Fibroblast of villous mesenchyme (primary cell): ENCODE measurements around the gene NIPSNAP2. TPM values are rescaled to one million over a fixed set of nuclear protein-coding genes. Genes with fewer than 3 reads are reported as not detected.

Source experiments
- DNase-seq: peaks from one replicate; pipeline ENCODE4 v3.0.0-alpha.2; 2010; ENCODE audit warnings: low read depth
- H3K4me3 ChIP-seq: 2 replicates; pipeline ENCODE4 v1.5.1; 2011; ENCODE audit warnings: low read depth, mild to moderate bottlenecking, low read length
- total RNA-seq: library from RNA; depleted of rRNA; stranded (reverse); fragments of >200 nt; gene quantifications from 2 replicates; pipeline ENCODE4 v1.2.3, GENCODE V29; 2012
- TF ChIP-seq, protein P1 (sequence below): IDR thresholded peaks from 2 replicates; pipeline ENCODE4 v1.5.1; 2012; ENCODE audit warnings: low read depth, mild to moderate bottlenecking, low read length; ENCODE audit not compliant: insufficient read depth

The NIPSNAP2 gene
- total RNA-seq: 39.7 and 53.1 TPM in 2 replicates

DNA sequence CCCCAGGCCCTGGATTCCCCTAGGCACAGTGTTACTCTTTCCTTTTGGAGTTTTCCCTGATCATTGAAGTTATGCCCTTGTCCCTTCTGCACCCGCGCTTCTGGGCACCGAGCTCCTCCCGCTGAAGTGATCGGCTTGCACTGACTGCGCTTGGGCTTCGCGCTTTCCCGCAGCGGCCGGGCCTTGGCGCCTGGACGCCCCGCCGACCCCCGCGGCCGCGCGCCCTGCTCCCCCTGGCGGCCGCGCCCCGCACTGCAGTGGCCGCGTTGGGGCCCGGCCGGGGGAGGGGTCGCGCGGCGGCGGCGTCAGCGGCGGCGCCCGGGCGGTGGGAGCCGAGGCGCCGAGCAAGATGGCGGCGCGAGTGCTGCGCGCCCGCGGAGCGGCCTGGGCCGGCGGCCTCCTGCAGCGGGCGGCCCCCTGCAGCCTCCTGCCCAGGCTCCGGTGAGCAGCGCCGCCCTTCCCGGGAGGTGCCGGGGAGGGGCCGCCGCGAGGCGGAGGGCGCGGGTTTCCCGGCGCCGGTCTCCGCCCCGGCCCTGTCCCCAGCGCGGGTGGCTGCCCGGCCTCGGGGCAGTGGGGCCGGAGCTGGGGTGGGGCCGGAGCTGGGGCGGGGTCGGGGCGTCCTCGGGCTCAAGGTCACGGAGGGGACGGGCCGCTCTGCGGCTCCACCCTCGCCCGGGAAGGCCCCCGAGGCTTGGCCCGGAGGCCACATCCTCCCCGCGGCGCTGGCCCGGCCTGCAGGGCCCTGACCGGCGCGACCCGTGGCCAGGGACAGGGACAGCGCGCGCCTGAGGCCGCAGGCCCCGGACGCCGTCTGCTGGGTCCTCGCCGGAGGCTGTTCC, at the start of gene NIPSNAP2:
Gene NIPSNAP2, plus strand, starts transcription at position 325 of the 839 bp plus-strand sequence. Its CDS starts 25 bp downstream, at position 350.
- peak; percentile 59 for DNase-seq
- peak within 1 kb of the TSS; percentile 62 for H3K4me3 ChIP-seq
- TF ChIP-seq, protein P1, sequence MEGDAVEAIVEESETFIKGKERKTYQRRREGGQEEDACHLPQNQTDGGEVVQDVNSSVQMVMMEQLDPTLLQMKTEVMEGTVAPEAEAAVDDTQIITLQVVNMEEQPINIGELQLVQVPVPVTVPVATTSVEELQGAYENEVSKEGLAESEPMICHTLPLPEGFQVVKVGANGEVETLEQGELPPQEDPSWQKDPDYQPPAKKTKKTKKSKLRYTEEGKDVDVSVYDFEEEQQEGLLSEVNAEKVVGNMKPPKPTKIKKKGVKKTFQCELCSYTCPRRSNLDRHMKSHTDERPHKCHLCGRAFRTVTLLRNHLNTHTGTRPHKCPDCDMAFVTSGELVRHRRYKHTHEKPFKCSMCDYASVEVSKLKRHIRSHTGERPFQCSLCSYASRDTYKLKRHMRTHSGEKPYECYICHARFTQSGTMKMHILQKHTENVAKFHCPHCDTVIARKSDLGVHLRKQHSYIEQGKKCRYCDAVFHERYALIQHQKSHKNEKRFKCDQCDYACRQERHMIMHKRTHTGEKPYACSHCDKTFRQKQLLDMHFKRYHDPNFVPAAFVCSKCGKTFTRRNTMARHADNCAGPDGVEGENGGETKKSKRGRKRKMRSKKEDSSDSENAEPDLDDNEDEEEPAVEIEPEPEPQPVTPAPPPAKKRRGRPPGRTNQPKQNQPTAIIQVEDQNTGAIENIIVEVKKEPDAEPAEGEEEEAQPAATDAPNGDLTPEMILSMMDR: peak; percentile 33

DNA sequence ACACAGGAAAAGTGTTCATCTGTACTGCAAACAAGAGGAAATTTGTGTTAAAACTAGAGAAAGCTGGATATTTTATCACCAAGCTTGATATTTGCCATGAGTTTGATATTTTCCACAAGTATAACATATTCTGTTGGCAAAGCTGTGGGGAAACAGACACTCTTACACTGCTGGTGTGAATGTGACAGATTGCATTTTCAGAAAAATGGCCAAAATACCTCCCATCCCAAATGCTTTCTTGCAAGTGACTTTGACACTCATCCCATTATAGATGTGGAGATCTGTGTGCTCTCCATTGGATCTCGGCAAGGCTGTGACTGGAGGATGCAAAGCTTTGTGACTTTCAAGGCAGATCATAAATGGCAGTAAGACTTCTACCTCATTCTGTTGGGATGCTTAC, 46.6 kb upstream of the NIPSNAP2 start:
- H3K4me3 ChIP-seq: no peak overlapping the region
- TF ChIP-seq, protein P1: no peak
- DNase-seq: no peak

DNA sequence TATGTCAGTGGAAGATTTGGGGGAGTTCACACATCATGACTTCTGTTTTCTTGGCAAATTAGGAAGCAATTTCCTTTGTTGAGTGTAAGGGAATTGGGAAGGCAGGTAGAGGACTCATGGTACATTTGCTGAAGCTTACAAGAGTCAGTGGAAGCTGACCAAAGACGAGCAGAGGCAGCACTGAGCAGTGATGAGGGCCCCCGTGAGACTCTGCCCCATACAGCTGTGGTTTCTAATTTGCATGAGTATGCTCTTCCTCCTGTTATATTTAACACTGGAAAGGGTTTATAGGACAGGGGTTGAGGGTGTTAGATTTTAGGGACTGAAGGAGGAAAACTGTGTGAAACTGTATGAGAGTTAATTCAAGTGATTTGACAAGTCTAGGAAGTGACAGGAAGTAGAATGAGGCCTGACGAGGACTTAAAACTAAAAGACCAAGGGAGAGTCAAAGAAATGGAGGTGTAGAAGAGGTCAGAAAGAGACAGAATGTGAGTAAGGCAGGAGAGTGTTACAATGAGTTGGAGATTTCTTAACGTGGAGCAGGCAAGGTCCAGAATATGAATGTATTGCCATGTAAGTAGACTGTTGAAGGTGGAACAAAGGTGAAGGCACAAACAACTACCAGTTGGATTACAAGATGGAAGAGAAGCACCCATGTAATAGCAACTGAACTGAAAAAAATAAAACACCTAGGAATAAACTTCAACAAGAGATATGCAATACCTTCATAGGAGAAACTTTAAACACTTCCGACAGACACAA, 36.2 kb upstream of the NIPSNAP2 start:
- TF ChIP-seq, protein P1: no peak
- H3K4me3 ChIP-seq: no peak overlapping the region
- DNase-seq: no peak

DNA sequence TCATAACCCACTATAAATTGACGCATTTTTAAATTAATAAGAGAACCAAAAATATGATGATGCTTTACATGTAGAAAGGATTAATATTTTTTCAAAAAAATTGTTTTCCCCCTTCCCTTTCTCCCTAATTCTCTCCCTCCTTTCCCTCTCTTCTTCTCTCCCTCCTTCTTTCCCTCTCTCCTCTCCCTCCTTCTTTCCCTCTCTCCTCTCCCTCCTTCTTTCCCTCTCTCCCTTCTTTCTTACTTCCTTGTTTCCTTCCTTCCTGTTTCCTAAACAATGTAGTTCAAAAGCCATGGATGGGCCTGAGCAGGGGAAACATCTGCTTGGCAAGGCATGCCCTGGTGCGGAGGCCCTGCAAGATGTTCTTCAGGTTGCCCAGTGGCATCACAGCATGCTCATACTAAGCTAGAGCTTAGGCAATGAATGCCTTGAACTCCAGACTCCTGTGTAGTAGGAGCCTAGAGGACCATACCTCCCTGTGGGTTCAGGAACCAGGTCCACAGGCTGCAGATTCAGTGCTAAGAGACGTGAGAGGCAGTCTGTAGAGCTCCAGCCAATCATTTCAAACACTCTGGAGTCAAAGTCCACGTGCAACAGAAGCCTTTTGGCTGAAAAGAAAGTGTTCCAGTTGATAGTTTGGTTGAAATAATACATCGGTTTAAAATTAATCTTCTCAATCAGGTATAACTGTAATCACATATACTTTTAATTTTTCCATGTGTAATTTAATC, 32.8 kb upstream of the NIPSNAP2 start:
- no peak for DNase-seq
- no peak overlapping the region for H3K4me3 ChIP-seq
- TF ChIP-seq, protein P1: no peak

DNA sequence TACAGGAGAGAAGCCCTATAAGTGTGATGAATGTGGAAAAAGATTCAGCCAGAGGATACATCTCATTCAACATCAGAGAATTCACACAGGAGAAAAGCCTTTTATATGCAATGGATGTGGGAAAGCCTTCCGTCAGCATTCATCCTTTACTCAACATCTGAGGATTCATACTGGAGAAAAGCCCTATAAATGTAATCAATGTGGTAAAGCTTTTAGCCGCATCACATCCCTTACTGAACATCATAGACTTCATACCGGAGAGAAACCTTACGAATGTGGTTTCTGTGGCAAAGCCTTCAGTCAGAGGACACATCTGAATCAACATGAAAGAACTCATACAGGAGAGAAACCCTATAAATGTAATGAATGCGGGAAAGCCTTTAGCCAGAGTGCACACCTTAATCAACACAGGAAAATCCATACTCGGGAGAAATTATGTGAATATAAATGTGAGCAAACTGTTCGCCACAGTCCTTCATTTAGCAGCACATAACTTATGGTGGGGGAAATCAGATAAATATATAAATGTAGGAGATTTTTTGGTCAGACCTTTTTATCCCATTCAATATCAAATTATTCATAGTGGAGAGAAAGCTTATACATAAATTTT, 24.8 kb upstream of the NIPSNAP2 start:
- DNase-seq: no peak
- TF ChIP-seq, protein P1: no peak
- no peak overlapping the region for H3K4me3 ChIP-seq

DNA sequence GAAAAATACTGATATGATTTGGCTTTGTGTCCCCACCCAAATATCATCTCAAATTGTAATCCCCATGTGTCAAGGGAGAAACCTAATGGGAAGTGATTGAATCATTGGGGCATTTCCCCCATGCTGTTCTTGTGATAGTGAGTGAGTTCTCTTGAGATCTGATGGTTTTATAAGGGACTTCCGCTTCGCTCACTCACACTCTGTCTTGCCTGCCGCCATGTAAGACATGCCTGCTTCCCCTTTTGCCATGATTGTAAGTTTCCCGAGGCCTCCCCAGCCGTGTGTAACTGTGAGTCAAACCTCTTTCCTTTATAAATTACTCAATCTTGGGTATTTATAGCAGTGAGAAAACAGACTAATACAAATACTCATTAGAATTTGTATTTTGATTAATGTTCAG, 17.8 kb upstream of the NIPSNAP2 start:
- H3K4me3 ChIP-seq: no peak overlapping the region
- DNase-seq: no peak
- TF ChIP-seq, protein P1: no peak
